GM21528 (cell line): Measurements from ENCODE around the gene RHOBTB3.
A peak's percentile ranks its signal among the peaks of the same experiment; 100 is the strongest.
"Not testable (repeated sequence)": the region's sequence is repeated elsewhere in the genome, so short reads cannot be mapped to it uniquely, and the experiment has no call there.

Experiments used
- ATAC-seq: cut with Tn5 transposase; IDR thresholded peaks from one replicate; pipeline ENCODE4 v1.9.1; 2021; ENCODE audit warnings: mild to moderate bottlenecking, moderate library complexity; ENCODE audit not compliant: unreplicated experiment, low FRiP score

The RHOBTB3 gene

DNA sequence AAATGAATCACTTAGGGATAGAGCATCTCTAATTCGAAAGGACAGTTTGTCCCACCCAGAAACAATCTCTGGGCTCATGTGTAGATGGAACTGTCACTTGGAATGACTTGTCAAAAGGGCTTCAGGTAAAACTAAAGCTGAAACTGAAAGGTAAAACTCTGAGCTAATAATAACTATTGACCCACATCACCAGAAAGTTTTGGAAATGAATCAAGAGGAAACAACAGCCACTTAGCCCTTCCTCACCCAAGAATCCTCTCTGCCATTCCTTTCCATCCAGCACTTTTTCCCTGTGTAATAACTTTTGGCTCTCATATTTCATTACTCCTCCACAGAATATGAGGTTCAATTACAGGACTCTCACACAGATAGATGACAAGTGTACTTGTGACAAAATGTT is 105.4 kb downstream of the RHOBTB3 start:
- ATAC-seq = no peak

DNA sequence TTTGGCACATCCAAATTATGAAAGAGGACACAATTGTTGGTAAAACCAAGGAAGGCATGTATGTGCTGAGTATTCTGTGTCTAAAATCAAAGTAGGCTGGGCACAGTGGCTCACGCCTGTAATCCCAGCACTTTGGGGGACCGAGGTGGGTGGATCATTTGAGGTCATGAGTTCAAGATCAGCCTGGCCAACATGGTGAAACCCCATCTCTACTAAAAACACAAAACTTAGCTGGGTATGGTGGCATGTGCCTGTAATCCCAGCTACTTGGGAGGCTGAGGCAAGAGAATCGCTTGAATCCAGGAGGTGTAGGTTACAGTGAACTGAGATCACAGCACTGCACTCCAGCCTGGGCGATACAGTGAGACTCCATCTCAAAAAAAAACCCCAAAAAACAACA is 105.8 kb downstream of the RHOBTB3 start:
- not testable (repeated sequence) for ATAC-seq

DNA sequence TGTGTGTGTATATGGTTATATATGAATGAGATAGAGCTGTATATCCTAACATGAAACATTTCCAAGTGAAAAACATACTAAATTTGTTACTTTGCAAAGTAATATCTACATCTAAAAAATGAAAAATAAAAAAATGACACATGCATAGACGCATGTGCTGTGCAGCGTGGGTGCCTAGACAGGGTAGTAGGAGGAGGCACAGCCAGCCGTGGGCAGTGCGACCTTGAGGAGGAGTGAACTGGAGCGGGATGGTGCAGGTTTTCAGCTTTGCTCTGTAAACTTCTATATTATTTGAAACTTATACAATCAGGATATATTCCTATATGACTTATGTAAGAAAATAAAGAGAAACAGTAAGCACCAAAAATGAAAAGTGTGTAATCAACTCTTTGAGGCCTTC is 106.4 kb downstream of the RHOBTB3 start:
- ATAC-seq = no peak

DNA sequence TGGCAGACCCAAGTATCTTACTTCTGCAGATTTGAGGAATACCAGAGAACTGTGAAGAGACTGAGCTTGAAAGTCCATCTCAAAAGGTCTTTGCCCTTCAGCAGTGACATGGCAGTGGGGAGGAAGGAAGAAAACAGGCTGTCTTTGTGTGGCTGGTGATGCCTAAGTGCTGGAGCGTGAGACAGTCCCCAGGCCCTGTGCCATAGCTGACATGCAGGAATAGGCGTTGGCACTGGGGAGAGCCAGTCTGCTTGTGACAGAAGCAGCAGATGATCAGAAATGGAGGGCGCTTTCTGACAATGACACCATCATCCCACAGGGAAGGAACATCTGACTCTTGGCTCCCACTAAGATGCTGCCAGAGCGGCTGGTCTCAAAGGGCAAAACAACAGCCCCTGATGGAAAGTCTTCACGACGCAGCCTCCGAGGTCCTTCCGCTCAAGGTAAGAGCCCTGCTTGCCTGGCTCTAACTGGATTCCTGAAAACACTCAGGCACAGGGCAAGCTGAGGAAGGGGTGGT is 106.9 kb downstream of the RHOBTB3 start:
- no peak for ATAC-seq

DNA sequence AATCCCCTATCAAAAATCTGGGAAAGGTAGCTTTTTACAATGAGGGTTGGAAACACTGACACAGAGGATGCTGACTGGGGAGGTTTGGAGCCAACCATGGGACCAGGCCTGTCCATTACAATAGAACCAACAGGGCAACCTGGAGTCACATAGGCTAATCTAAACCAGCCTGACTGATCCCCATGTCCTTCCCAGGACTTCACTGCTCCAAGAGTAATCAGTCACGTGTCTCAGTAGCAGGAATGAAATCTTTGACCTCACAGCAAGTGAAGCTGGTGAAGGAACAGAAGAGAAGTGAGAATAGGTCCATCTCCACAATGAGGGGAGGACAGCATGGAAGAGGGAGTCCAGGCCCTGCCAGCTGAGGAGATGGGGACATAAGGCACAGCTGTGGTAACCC is 107.4 kb downstream of the RHOBTB3 start:
- ATAC-seq = no peak

DNA sequence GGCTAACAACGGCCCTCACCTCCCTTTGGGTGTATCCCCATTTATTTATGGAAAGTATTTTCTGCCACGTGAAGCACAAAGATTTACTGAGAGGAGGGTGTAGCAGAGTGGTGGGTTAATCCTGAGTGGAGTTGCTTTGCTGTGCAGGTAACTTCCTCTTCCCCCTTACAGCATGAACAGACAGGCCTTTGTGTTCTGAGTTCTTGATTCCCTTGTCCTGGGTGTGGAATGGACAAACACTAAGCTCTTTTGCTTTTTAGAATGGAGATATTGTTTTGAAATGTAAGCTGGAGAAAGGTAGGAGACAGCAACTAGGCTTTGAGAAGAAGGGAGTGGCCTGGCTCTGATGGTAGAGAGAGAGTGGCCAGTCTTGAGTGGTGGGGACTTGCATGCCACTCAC is 108.5 kb downstream of the RHOBTB3 start:
- ATAC-seq = no peak

DNA sequence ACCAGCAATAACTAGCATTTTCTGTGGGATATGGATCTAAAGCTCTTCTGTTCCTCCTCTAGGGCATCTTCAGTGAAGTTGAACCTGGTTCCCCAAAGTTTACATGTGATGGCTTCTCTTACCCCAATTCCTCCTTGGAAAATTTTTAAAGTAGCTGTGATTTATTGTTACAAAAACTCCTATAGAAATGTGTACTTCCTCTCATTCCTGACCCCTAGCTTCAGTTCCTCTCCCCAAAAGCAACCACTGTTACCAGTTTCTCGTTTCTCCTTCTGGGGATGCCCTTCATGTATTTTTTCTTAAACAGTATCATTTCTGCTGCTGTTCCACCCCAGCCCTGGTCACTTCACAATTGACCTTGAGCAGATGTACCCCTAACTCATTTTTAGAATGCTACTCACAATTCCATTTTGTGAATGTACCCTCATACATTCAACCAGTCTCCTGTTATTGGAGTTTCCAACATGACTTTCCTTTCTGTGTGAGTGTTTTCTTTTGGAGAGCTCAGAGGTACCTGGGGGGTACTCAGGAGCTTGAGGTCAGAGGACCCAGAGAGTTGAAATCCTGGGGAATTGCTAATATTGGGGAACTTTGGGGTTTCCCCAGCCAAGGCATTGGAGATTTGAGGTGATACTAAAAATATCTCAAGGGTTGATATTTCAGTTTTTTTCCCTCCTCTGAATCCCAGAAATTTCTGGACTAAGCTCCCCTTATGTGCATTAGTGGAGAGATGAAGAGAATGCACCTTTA is 110.0 kb downstream of the RHOBTB3 start:
- ATAC-seq = no peak

DNA sequence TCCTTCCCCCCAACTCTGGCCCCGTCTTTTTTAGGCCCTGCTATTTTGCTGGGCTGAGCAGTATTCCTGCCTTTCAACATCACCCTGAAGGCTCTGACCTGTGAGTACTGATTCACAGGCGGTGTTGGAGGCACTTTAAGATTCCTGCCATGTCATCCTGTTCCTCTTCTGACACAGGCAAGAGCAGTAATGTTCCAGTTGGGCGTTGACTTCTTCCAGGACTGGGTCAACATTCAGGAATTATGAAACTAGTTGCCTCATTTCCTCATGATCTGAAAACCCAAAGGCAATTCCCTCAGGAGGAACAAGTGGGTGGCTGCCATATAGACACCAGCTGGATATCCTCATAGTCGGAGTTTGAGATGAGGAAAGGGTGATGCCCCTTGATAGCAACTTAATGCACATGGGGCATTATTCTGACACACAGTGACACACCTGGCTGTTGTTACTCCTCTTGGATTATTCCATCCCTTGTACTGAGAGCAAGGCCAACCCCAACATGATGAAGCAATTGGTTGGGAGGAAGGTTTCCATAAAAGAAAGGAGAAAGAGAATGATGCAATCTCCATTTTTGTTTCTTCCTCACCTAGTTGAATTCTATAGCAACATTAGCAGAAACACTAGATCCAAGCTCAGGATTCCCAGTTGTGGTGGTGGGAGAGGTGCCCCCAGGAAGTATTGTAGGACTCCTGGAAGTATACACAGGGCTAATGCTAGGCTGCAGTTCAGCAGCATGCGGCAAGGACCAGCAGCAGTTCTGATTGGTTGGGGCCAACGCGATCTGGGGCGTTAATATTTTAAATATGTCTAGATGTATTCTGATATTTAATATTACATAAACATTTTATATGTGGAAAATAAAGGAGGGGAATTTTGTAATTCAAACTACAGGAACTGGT is 111.0 kb downstream of the RHOBTB3 start:
- no peak for ATAC-seq

DNA sequence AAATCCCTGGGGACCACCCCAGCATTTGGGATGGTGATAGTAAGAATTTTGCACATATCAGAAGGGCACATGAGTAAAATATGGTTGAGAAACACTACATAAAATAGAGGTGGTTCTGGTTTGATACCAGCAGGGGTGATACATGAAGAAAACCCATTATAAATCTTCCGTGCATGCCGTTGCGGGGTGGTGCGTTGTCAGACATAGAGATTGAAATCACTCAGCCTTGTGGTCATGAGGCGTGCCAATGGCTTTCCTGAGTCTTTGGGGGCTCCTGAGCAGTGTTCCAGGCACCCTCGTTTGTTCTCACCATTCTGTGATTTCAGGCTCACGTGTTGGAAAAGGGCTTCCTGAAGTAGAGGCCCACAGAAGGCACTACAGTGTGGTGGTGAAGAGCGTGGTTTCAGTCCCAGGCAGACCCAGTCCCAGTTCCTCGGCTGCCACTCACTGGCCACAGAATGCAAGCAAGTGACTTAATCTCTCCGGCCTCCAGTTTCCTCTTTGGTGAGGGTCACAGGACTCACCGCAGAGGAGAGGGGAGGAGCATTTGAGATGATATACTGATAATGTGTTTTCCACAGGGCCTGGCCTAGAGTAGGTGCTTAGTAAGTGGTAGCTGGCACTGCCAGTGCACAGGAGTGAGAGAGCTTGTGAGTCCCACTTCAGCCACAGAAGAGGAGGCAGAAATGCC is 111.9 kb downstream of the RHOBTB3 start:
- ATAC-seq = peak; percentile 89

DNA sequence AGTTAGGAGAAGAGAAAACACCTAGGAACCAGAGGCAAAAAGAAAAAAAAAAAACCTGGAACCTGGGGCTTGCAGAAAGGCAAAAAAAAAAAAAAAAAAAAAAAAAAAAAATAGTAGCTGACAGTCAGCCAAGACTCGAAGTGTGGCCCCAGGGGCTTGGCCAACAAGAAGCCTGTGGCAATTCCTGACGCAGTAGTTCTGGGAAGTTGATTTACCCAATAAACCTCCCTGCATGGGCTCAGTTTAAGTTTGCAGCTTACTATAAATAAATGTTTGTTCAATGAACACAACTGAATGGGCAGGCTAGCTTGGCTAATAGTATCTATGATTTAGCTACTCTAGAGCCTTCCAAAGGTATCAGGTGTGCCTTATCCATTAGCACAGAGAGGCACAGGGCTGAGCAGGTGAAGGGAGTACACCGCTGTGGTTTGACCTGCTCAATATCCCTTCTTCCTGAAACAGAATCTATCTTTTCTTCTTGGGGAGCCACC is 112.6 kb downstream of the RHOBTB3 start:
- no peak for ATAC-seq

DNA sequence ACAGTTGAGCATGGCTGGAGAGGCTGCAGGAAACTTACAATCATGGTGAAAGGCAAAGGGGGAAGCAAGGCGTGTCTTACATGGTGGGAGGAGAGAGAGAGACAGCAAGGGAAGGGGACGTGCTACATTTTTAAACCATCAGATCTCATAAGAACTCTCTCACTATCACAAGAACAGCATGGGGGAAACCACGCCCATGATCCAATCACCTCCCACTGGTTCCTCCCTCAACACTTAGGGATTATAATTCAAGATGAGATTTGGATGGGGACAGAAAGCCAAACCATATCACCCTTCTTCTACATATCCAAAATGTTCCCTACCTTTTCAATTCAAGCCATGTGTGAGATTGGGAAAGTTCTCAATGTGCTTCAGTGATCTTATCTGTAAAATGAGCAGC is 114.3 kb downstream of the RHOBTB3 start:
- ATAC-seq = no peak
